Neuronal stem cell (in vitro differentiated cells): ENCODE data around the gene ZDHHC24.
"Not testable (repeated sequence)": the region's sequence is repeated elsewhere in the genome, so short reads cannot be mapped to it uniquely, and the experiment has no call there.

Source experiments
- DNase-seq: peaks from one replicate; pipeline ENCODE4 v3.0.0-alpha.2; 2013; ENCODE audit warnings: low spot score
- H2AFZ ChIP-seq: one replicate; pipeline ENCODE4 v1.6.1; 2013; ENCODE audit warnings: mild to moderate bottlenecking, low read length, inconsistent platforms
- H2AK5ac ChIP-seq: 2 replicates; pipeline ENCODE4 v1.6.1; 2013; ENCODE audit warnings: low read depth, mild to moderate bottlenecking, inconsistent platforms, low read length, moderate library complexity, mixed read lengths
- H2BK120ac ChIP-seq: 2 replicates; pipeline ENCODE4 v1.6.1; 2013; ENCODE audit warnings: low read depth, mild to moderate bottlenecking, inconsistent platforms, low read length, moderate library complexity, mixed read lengths
- H2BK12ac ChIP-seq: one replicate; pipeline ENCODE4 v1.6.1; 2013; ENCODE audit warnings: low read length, inconsistent platforms
- H2BK15ac ChIP-seq: 2 replicates; pipeline ENCODE4 v1.6.1; 2013; ENCODE audit warnings: mild to moderate bottlenecking, low read length, inconsistent platforms, mixed read lengths
- H2BK5ac ChIP-seq: one replicate; pipeline ENCODE4 v1.6.1; 2013; ENCODE audit warnings: inconsistent platforms, mild to moderate bottlenecking, low read length, moderate library complexity
- H3K14ac ChIP-seq: one replicate; pipeline ENCODE4 v1.6.1; 2013; ENCODE audit warnings: low read length, inconsistent platforms
- H3K18ac ChIP-seq: 2 replicates; pipeline ENCODE4 v1.6.1; 2013; ENCODE audit warnings: low read length, inconsistent platforms
- H3K23ac ChIP-seq: 2 replicates; pipeline ENCODE4 v1.6.1; 2013; ENCODE audit warnings: low read depth, mild to moderate bottlenecking, mixed read lengths, low read length, inconsistent platforms; ENCODE audit not compliant: poor library complexity
- H3K27ac ChIP-seq: replicated peaks from 3 replicates; pipeline ENCODE4 v1.5.1; 2013; ENCODE audit warnings: low read length, inconsistent platforms
- H3K27me3 ChIP-seq, 3 experiments: 2 replicates each; pipeline ENCODE4 v1.6.1; 2013; ENCODE audit warnings: low read length in 3 of 3, mild to moderate bottlenecking in 2 of 3, inconsistent platforms in 1 of 3, low read depth in 1 of 3, mixed read lengths in 1 of 3, moderate library complexity in 1 of 3; ENCODE audit not compliant: control insufficient read depth in 3 of 3, insufficient read depth in 3 of 3
- H3K36me3 ChIP-seq, 2 donors: replicated peaks in 1 of 2; 2 replicates each; pipeline ENCODE4 v1.6.1; 2013; ENCODE audit warnings: low read length in 2 of 2; ENCODE audit not compliant: control insufficient read depth in 2 of 2, insufficient read depth in 2 of 2
- H3K4ac ChIP-seq: 2 replicates; pipeline ENCODE4 v1.6.1; 2013; ENCODE audit warnings: inconsistent platforms, mild to moderate bottlenecking, low read length, moderate library complexity
- H3K4me1 ChIP-seq, 2 donors: 1 replicate in 1 of 2; 2 replicates in 1 of 2; pipeline ENCODE4 v1.6.1; 2013; ENCODE audit warnings: low read length in 2 of 2, low read depth in 1 of 2; ENCODE audit not compliant: control insufficient read depth in 2 of 2, insufficient read depth in 1 of 2
- H3K4me2 ChIP-seq: one replicate; pipeline ENCODE4 v1.6.1; 2013; ENCODE audit warnings: mild to moderate bottlenecking, low read length, inconsistent platforms; ENCODE audit not compliant: insufficient read depth, poor library complexity, severe bottlenecking
- H3K4me3 ChIP-seq, 2 donors: 2 replicates each; pipeline ENCODE4 v1.5.1; 2013; ENCODE audit warnings: low read length in 2 of 2, mild to moderate bottlenecking in 2 of 2, inconsistent platforms in 1 of 2, moderate library complexity in 1 of 2
- H3K79me1 ChIP-seq: one replicate; pipeline ENCODE4 v1.6.1; 2013; ENCODE audit warnings: low read depth, mild to moderate bottlenecking, inconsistent platforms, low read length, moderate library complexity
- H3K9ac ChIP-seq: one replicate; pipeline ENCODE4 v1.6.1; 2013; ENCODE audit warnings: mild to moderate bottlenecking, low read depth, low read length, inconsistent platforms; ENCODE audit not compliant: poor library complexity
- H3K9me3 ChIP-seq, 2 donors: replicated peaks in 1 of 2; 2 replicates each; pipeline versions ENCODE3 to v1.6.1; 2013; ENCODE audit warnings: low read length in 2 of 2, mild to moderate bottlenecking in 2 of 2, inconsistent platforms in 1 of 2, low read depth in 1 of 2, mixed read lengths in 1 of 2, moderate library complexity in 1 of 2; ENCODE audit not compliant: control insufficient read depth in 2 of 2, insufficient read depth in 1 of 2
- H4K8ac ChIP-seq: one replicate; pipeline ENCODE4 v1.6.1; 2013; ENCODE audit warnings: low read depth, mild to moderate bottlenecking, inconsistent platforms, low read length, moderate library complexity
- H4K91ac ChIP-seq: one replicate; pipeline ENCODE4 v1.6.1; 2013; ENCODE audit warnings: low read length, low read depth, mild to moderate bottlenecking, inconsistent platforms; ENCODE audit not compliant: poor library complexity
- WGBS, 2 donors: extraction: QIAGEN DNeasy Blood & Tissue Kit; methylation state at CpG; one replicate each; pipeline ENCODE4 v1.1.7; 2013; ENCODE audit warnings: missing lambda C conversion rate in 2 of 2, mixed read lengths in 1 of 2; ENCODE audit not compliant: insufficient read length in 2 of 2, insufficient replicate concordance in 1 of 2; ENCODE audit errors: extremely low coverage in 2 of 2; 5-methylcytosine and 5-hydroxymethylcytosine counted together

Gene ZDHHC24

GRCh38 chr11:66540598-66540997 lies 5.2 kb downstream of the ZDHHC24 start:
- not testable (repeated sequence) for H4K8ac ChIP-seq, H3K4me2 ChIP-seq, H2AFZ ChIP-seq, H2BK120ac ChIP-seq, H3K9ac ChIP-seq, H3K79me1 ChIP-seq, H3K27ac ChIP-seq, H3K4ac ChIP-seq, H3K23ac ChIP-seq, H3K14ac ChIP-seq, H3K4me3 ChIP-seq, H2BK5ac ChIP-seq, H2BK12ac ChIP-seq, H3K18ac ChIP-seq, DNase-seq, H2AK5ac ChIP-seq, H4K91ac ChIP-seq, H3K27me3 ChIP-seq, H3K9me3 ChIP-seq, H2BK15ac ChIP-seq
- no CpG with 5 or more reads among the region's 8 CpGs for WGBS, 2 donors
- Histone ChIP-seq H3K4me1 (peaks cover 9 to 12% of the 10 kb centered on the region in 2 donors), H3K36me3 (peaks cover 9 to 29% of the 10 kb centered on the region in 2 donors)

- WGBS, 2 donors = no CpG with 5 or more reads among the region's 10 CpGs
Observed at GRCh38 chr11:66539870-66540213, 6.0 kb downstream of the ZDHHC24 start.

GRCh38 chr11:66539170-66539869 lies 6.5 kb downstream of the ZDHHC24 start:
- no CpG with 5 or more reads among the region's 16 CpGs for WGBS, 2 donors
- H3K4me1 ChIP-seq = peaks cover 9 to 12% of the 10 kb centered on the region in 2 donors
- no peak overlapping the region for H2BK120ac ChIP-seq
- H3K4ac ChIP-seq = no peak overlapping the region
- peak overlapping the region; percentile 11 for H3K4me2 ChIP-seq
- DNase-seq = no peak
- H3K27ac ChIP-seq = no peak overlapping the region
- H2BK12ac ChIP-seq = no peak overlapping the region
- peak overlapping the region; percentile 71 for H2BK5ac ChIP-seq
- no peak overlapping the region for H4K91ac ChIP-seq
- H3K9me3 ChIP-seq = no peaks in the 10 kb centered on the region
- no peak overlapping the region for H3K4me3 ChIP-seq
- H2AK5ac ChIP-seq = peak overlapping the region; percentile 79
- peak overlapping the region; percentile 63 for H3K9ac ChIP-seq
- H2BK15ac ChIP-seq = peak overlapping the region; percentile 37
- no peak overlapping the region for H3K14ac ChIP-seq
- H3K79me1 ChIP-seq = no peaks in the 10 kb centered on the region
- peak overlapping the region; percentile 57 for H3K18ac ChIP-seq
- H3K23ac ChIP-seq = peak overlapping the region; percentile 52
- peaks cover 9 to 31% of the 10 kb centered on the region in 2 donors for H3K36me3 ChIP-seq
- peak overlapping the region; percentile 92 for H4K8ac ChIP-seq
- no peaks in the 10 kb centered on the region for H3K27me3 ChIP-seq
- H2AFZ ChIP-seq = no peak overlapping the region

More at GRCh38 chr11:66539870-66540213, 6.0 kb downstream of the ZDHHC24 start:
- Histone ChIP-seq H3K18ac (no peak overlapping the region), H2AK5ac (peak overlapping the region; percentile 79), H3K9me3 (no peaks in the 10 kb centered on the region), H2AFZ (no peak overlapping the region), H2BK12ac (no peak overlapping the region), H2BK120ac (no peak overlapping the region), H3K36me3 (peaks cover 9 to 31% of the 10 kb centered on the region in 2 donors), H3K9ac (peak overlapping the region; percentile 63), H3K4me1 (peaks cover 9 to 12% of the 10 kb centered on the region in 2 donors), H2BK5ac (peak overlapping the region; percentile 71), H3K4me2 (no peak overlapping the region), H2BK15ac (no peak overlapping the region), H3K79me1 (no peaks in the 10 kb centered on the region), H3K27ac (no peak overlapping the region), H4K91ac (no peak overlapping the region), H3K27me3 (no peaks in the 10 kb centered on the region), H3K14ac (no peak overlapping the region), H3K4me3 (no peak overlapping the region), H3K23ac (peak overlapping the region; percentile 52), H3K4ac (no peak overlapping the region), H4K8ac (no peak overlapping the region)
- no peak for DNase-seq

- Histone ChIP-seq H3K18ac (no peak overlapping the region), H4K8ac (no peak overlapping the region), H2BK12ac (no peak overlapping the region), H3K79me1 (peaks cover 3% of the 10 kb centered on the region), H3K9ac (no peak overlapping the region), H3K4me3 (no peak overlapping the region), H2BK120ac (no peak overlapping the region), H4K91ac (no peak overlapping the region), H2BK5ac (no peak overlapping the region), H3K23ac (no peak overlapping the region), H3K14ac (no peak overlapping the region), H3K4ac (no peak overlapping the region), H3K4me1 (no peaks in the 10 kb centered on the region), H3K27me3 (no peaks in the 10 kb centered on the region), H3K4me2 (no peak overlapping the region), H2AK5ac (no peak overlapping the region), H3K9me3 (no peaks in the 10 kb centered on the region), H3K36me3 (peaks cover 14 to 37% of the 10 kb centered on the region in 2 donors), H2AFZ (no peak overlapping the region), H3K27ac (no peak overlapping the region), H2BK15ac (no peak overlapping the region)
- WGBS, 2 donors = no CpG with 5 or more reads among the region's 6 CpGs
- DNase-seq = no peak
Observed at GRCh38 chr11:66532784-66533183, 13.1 kb downstream of the ZDHHC24 start.
